ENCODE data around the gene PKM. TPM values are rescaled to one million over a fixed set of nuclear protein-coding genes. Genes with fewer than 3 reads are reported as not detected.

The PKM gene
- total and polyA plus RNA-seq, 2 donors (not counting 3 experiments of a cell fraction or from before 2014, with no cell fraction given): 689 to 968 TPM

DNA sequence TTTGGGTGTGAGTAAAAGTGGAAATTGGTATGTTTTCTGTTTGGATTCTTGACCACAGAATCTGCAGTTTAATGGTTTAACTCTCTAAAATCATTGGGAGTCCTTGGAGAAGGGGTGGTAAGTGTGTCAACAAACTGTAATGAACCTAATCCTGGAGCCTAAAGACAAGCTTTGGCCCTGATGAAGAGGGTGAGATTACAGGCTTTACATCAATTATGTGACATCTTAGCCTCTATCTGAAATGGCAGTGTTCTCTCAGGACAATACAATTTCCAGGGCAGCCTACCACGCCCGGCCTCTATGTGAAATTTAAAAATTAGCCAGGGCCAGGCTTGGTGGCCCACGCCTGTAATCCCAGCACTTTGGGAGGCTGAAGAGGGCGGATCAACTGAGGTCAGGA, 4.3 kb upstream of the PKM start:
- H2AFZ ChIP-seq (ENCODE audit: low read depth, low read length): no peak overlapping the region
- H3K27me3 ChIP-seq (ENCODE audit: control insufficient read depth in 2 of 2, insufficient read depth in 2 of 2, low read length in 2 of 2): no peaks in the 10 kb centered on the region
- no peaks in the 10 kb centered on the region for H4K20me1 ChIP-seq (replicated peaks; ENCODE audit: control insufficient read depth, extremely low read depth, insufficient read depth, low read length)
- H3K9ac ChIP-seq (replicated peaks; ENCODE audit: extremely low read depth, insufficient read depth, low read length): no peak overlapping the region
- DNase-seq (ENCODE audit: low read depth, low spot score) (no peak), FAIRE-seq (no peak)
- H3K36me3 ChIP-seq (ENCODE audit: control insufficient read depth in 2 of 2, extremely low read depth in 1 of 2, insufficient read depth in 2 of 2, low read length in 2 of 2): peaks cover 0 to 2% of the 10 kb centered on the region in 2 experiments
- H3K27ac ChIP-seq (ENCODE audit: insufficient read depth, low read depth, low read length): no peak overlapping the region
- H3K9me3 ChIP-seq (replicated peaks; ENCODE audit: control insufficient read depth, insufficient read depth, low read length): no peaks in the 10 kb centered on the region
- intact Hi-C loops (cut with micrococcal nuclease) (loop anchor here (10.0 kb wide), 1 partner anchor 940 kb away; no protein-coding TSS in a partner anchor), dilution Hi-C loops (cut with MboI; ENCODE audit: extremely low pct_ligation_motif_present, low sequenced_read_pairs) (no loop called here)
- peaks cover 4% of the 10 kb centered on the region for H3K79me2 ChIP-seq (ENCODE audit: control insufficient read depth, insufficient read depth, low read length)
- no peak overlapping the region for H3K4me3 ChIP-seq (replicated peaks in 1 of 3; ENCODE audit: insufficient read depth in 1 of 3, low read depth in 1 of 3, low read length in 3 of 3)
- ChIA-PET POLR2A (no interaction called here), CTCF (no interaction called here)
- BruUV-seq (replicated peaks): no TSS peak
- peaks cover 29% of the 10 kb centered on the region for H3K4me1 ChIP-seq (ENCODE audit: control insufficient read depth, extremely low read depth, insufficient read depth, low read length)
- H3K9me1 ChIP-seq (replicated peaks; ENCODE audit: control insufficient read depth, extremely low read depth, insufficient read depth, low read length): no peaks in the 10 kb centered on the region
- TF ChIP-seq MAX (IDR thresholded peaks at IDR 0.05; ENCODE audit: insufficient read depth, insufficient read length) (no peak), JUN (IDR thresholded peaks at IDR 0.05; ENCODE audit: borderline replicate concordance, insufficient read depth, insufficient read length, low read depth) (no peak), EZH2 (IDR thresholded peaks at IDR 0.05; ENCODE audit: borderline replicate concordance, low read depth, low read length, severe bottlenecking) (no peak), GATA2 (IDR thresholded peaks at IDR 0.05; ENCODE audit: insufficient read depth, insufficient read length, low read depth, low read length) (no peak), POLR2AphosphoS5 (IDR thresholded peaks at IDR 0.05; ENCODE audit: insufficient read depth, low read depth, low read length) (no peak), CTCF (IDR thresholded peaks at IDR 0.05; ENCODE audit: extremely low read depth in 1 of 2, insufficient read depth in 1 of 2, low read depth in 1 of 2, low read length in 2 of 2) (no peak)
- H3K4me2 ChIP-seq (ENCODE audit: insufficient read depth, low read length): no peak overlapping the region
